IMR-90 (cell line): ENCODE measurements around the gene NELL2.

Experiments
- CEBPB ChIP-seq: IDR thresholded peaks from 2 replicates; pipeline ENCODE4 v1.6.1; 2012; ENCODE audit warnings: low read depth, low read length, improper control_type of control experiment
- CTCF ChIP-seq: conservative IDR thresholded peaks from 2 replicates; pipeline ENCODE4 v1.5.1; 2012; ENCODE audit warnings: mild to moderate bottlenecking, low read depth, low read length, improper control_type of control experiment
- MAZ ChIP-seq: IDR thresholded peaks from 2 replicates; pipeline ENCODE4 v1.6.1; 2012; ENCODE audit warnings: low read depth, mild to moderate bottlenecking, low read length, improper control_type of control experiment, moderate library complexity, borderline replicate concordance
- POLR2A ChIP-seq: IDR thresholded peaks from 2 replicates; pipeline ENCODE4 v1.6.1; 2012; ENCODE audit warnings: mild to moderate bottlenecking, low read depth, low read length
- USF2 ChIP-seq: fragments of 150-350 bp; IDR thresholded peaks from 2 replicates; pipeline ENCODE4 v1.6.1; 2017; ENCODE audit warnings: mild to moderate bottlenecking, antibody characterized with exemption, low read length, low read depth

DNA sequence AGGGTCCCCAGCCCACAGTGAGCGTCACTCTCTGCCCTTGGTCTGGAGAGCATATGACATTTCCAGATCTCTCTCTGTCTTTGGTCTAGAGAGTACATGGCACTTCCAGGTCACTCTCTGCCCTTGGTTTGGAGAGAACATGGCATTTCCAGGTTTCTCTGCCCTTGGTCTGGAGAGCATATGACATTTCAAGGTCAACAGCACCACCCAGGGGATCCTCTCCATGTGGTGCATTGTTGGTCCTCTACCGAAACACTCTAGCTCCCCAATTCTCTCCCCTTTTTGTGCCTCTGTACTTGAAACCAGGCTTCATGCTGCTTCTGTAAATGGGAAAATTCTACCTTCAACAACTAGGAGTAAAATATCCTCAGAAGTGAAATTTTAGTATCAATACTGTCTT is 399.4 kb downstream of the NELL2 start:
- TF ChIP-seq MAZ (no peak), POLR2A (no peak), CTCF (no peak), CEBPB (no peak), USF2 (no peak)
